NOMO-1 treated with DMSO at 0.1 percent for 48 hours (cell line): ENCODE measurements around the gene SLC15A1.
A peak's percentile ranks its signal among the peaks of the same experiment; 100 is the strongest.

ENCODE experiments used
- DNase-seq: peaks from one replicate; lab custom pipeline; 2025; ENCODE audit not compliant: unreplicated experiment; lab: John Stamatoyannopoulos, UW

Gene SLC15A1

GRCh38 chr13:98781905-98782304, 29.4 kb upstream of the SLC15A1 start:
- no peak for DNase-seq

- no peak for DNase-seq
Observed at GRCh38 chr13:98781470-98781869, 29.0 kb upstream of the SLC15A1 start.

- DNase-seq, result no peak
Observed at GRCh38 chr13:98781045-98781444, 28.6 kb upstream of the SLC15A1 start.

GRCh38 chr13:98780451-98780850, 28.0 kb upstream of the SLC15A1 start:
- no peak for DNase-seq

GRCh38 chr13:98779695-98780094, 27.2 kb upstream of the SLC15A1 start:
- DNase-seq, result no peak

GRCh38 chr13:98778749-98779148, 26.3 kb upstream of the SLC15A1 start:
- DNase-seq, result no peak

- no peak for DNase-seq
Observed at GRCh38 chr13:98776644-98777043, 24.2 kb upstream of the SLC15A1 start.

- DNase-seq, result no peak
Observed at GRCh38 chr13:98775844-98776598, 23.5 kb upstream of the SLC15A1 start.

- no peak for DNase-seq
Observed at GRCh38 chr13:98775386-98775785, 22.9 kb upstream of the SLC15A1 start.

- no peak for DNase-seq
Observed at GRCh38 chr13:98774776-98775175, 22.3 kb upstream of the SLC15A1 start.

- no peak for DNase-seq
Observed at GRCh38 chr13:98773921-98774320, 21.4 kb upstream of the SLC15A1 start.

- no peak for DNase-seq
Observed at GRCh38 chr13:98772794-98773452, 20.5 kb upstream of the SLC15A1 start.

- no peak for DNase-seq
Observed at GRCh38 chr13:98771838-98772611, 19.6 kb upstream of the SLC15A1 start.

GRCh38 chr13:98769736-98770135, 17.3 kb upstream of the SLC15A1 start:
- DNase-seq, result no peak

- peak; percentile 35 for DNase-seq
Observed at GRCh38 chr13:98768522-98768921, 16.1 kb upstream of the SLC15A1 start.

GRCh38 chr13:98766697-98767096, 14.2 kb upstream of the SLC15A1 start:
- DNase-seq, result no peak

- DNase-seq, result no peak
Observed at GRCh38 chr13:98765996-98766519, 13.6 kb upstream of the SLC15A1 start.

- peak; percentile 68 for DNase-seq
Observed at GRCh38 chr13:98761986-98762616, 9.6 kb upstream of the SLC15A1 start.

- DNase-seq, result peak; percentile 68
Observed at GRCh38 chr13:98761126-98761985, 8.9 kb upstream of the SLC15A1 start.

GRCh38 chr13:98755729-98756128, 3.3 kb upstream of the SLC15A1 start:
- DNase-seq, result no peak
